Heart left ventricle (tissue), 16 donors: Measurements from ENCODE around the gene VPS13A. TPM values are rescaled to one million over a fixed set of nuclear protein-coding genes. Genes with fewer than 3 reads are reported as not detected.
"Not testable (repeated sequence)": the region's sequence is repeated elsewhere in the genome, so short reads cannot be mapped to it uniquely, and the experiment has no call there.

Experiments
- ATAC-seq, 4 donors: fragments of 200-7000 bp; cut with Tn5 transposase; one replicate each; pipeline ENCODE4 v1.9.1; 2020 to 2022; ENCODE audit warnings: moderate library complexity in 4 of 4, mild to moderate bottlenecking in 3 of 4, moderate number of reproducible peaks in 1 of 4
- DNase-seq, 5 donors: peaks; one replicate each; pipeline ENCODE4 v3.0.0-alpha.2; 2020
- H3K27ac ChIP-seq, 12 donors: fragments of 200-600 bp; sonication (generic) in 4 of 12; one replicate each; pipeline versions ENCODE4 v1.5.0 to v1.8.0; 2016 to 2022; ENCODE audit warnings: mild to moderate bottlenecking in 2 of 12
- H3K27me3 ChIP-seq, 9 donors: fragments of 200-600 bp; sonication (generic) in 2 of 9; one replicate each; pipeline versions ENCODE4 v1.5.1 to v1.8.0; 2016 to 2022; ENCODE audit warnings: mild to moderate bottlenecking in 3 of 9
- H3K36me3 ChIP-seq, 9 donors: fragments of 200-600 bp; sonication (generic) in 2 of 9; one replicate each; pipeline versions ENCODE4 v1.5.0 to v1.8.0; 2018 to 2022; ENCODE audit warnings: mild to moderate bottlenecking in 2 of 9
- H3K4me1 ChIP-seq, 12 donors: fragments of 200-600 bp; sonication (generic) in 4 of 12; one replicate each; pipeline versions ENCODE4 v1.5.0 to v1.8.0; 2016 to 2022; ENCODE audit warnings: mild to moderate bottlenecking in 3 of 12
- H3K4me3 ChIP-seq, 12 donors: fragments of 200-600 bp; sonication (generic) in 4 of 12; one replicate each; pipeline versions ENCODE4 v1.5.0 to v1.8.0; 2017 to 2022; ENCODE audit warnings: mild to moderate bottlenecking in 9 of 12, moderate library complexity in 4 of 12
- H3K9me3 ChIP-seq, 12 donors: fragments of 200-600 bp; sonication (generic) in 4 of 12; one replicate each; pipeline versions ENCODE4 v1.5.0 to v1.8.0; 2016 to 2022; ENCODE audit warnings: mild to moderate bottlenecking in 1 of 12
- CTCF ChIP-seq, 12 donors: fragments of 200-600 bp; sonication (generic) in 4 of 12; IDR thresholded peaks; one replicate each; pipeline versions ENCODE4 v1.5.0 to v1.8.0; 2018 to 2022; ENCODE audit warnings: antibody characterized with exemption in 12 of 12, mild to moderate bottlenecking in 5 of 12
- POLR2A ChIP-seq, 2 donors: fragments of 450-650 bp; IDR thresholded peaks; one replicate each; pipeline ENCODE4 v1.6.1; 2017; ENCODE audit warnings: antibody characterized with exemption in 2 of 2, mild to moderate bottlenecking in 2 of 2, moderate library complexity in 2 of 2
- WGBS, 4 donors: extraction: QIAGEN DNeasy Blood & Tissue Kit in 2 of 4; methylation state at CpG; one replicate each; pipeline versions ENCODE4 v1.1.5 to v1.1.7; 2013 to 2018; 5-methylcytosine and 5-hydroxymethylcytosine counted together
- intact Hi-C, 10 donors: fragments of 100-400 bp; cut with DNase I; formaldehyde crosslinking; loops; one replicate each; pipeline versions ENCODE4 v1.11.1 to v1.14.2; 2022
- polyA plus RNA-seq, 2 donors: library from polyadenylated mRNA; stranded (reverse); fragments of 200-250 nt; gene quantifications; one replicate each; pipeline ENCODE4 v1.2.3, GENCODE V29; 2013
- total RNA-seq, 9 donors: library from RNA; depleted of rRNA in 2 of 9; stranded (reverse); fragments of >200 nt in 2 of 9; fragmentation: NEBNext Ultra II Directional in 3 of 9; extraction: Animal tissue kit (Norgen Biotek cat#: 25700) in 3 of 9; gene quantifications; one replicate each; pipeline versions ENCODE4 v1.1.0 to v1.2.4, GENCODE V29; 2016 to 2023
- donor health status: ischemic (EF 13 %, LVEDD 7.1; RV severe dilation, severe dysfunction).
- donor health status: healthy with polysubstance abuse.
- donor health status: DM: no; HTN: yes; CAD: no.
- donor health status: DM: no; HTN: no; CAD: no.
- donor health status: ischemic (EF 25% LVEDD 6.9; RV normal size, moderate dysfunction).
- donor health status: ischemic (EF 25% LVEDD 5.7; RV mildly dilated, moderate dysfunction).
- donor health status: healthy.
- donor health status: DM: yes; HTN: yes; CAD: no.
- donor health status: ischemic (EF 35%, LVEDD 5.7; RV mildly dilated, moderate dysfunction).
- donor health status: nonischemic (EF 11% LVEDD 7.7; RV severe dilation, severe dysfunction).
- donor health status: DM: yes; HTN: yes; CAD: no.
- donor health status: PGD.
- donor health status: ischemic (EF 29% LVEDD 5.4; RV normal size, mild dysfunction).
- donor health status: nonischemic (EF 23%, LVEDD 6.1; RV moderate dilation, normal function).

The VPS13A gene
- total and polyA plus RNA-seq, 11 donors = 8.6 to 42.2 (median 29.8) TPM

DNA sequence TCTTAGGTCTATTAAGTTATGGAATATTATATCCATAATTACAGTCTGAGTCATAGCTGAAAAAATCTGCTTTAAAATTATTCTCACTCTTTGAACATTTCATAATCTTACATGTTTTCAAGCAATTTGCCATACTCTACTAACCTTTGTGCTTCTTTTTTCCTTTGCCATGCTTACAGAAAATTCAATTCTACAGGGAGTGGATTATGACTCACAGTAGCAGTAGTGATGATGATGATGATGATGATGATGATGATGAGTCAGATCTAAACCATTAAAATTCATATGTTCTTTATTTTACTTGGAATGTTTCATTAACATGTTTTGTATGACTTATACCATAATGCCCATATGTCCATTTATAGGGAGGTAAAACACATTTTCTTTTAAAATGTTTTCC, 207.1 kb downstream of the VPS13A start:
- Histone ChIP-seq H3K4me1 (no peaks in the 10 kb centered on the region), H3K36me3 (peaks cover 0 to 32% (median 7%) of the 10 kb centered on the region in 9 donors), H3K9me3 (no peaks in the 10 kb centered on the region), H3K4me3 (no peak overlapping the region), H3K27ac (no peak overlapping the region), H3K27me3 (no peaks in the 10 kb centered on the region)
- no peak for TF ChIP-seq POLR2A (IDR thresholded peaks at IDR 0.05)
- TF ChIP-seq CTCF (IDR thresholded peaks at IDR 0.05) = no peak
- intact Hi-C loops = no loop called here
- ATAC-seq (no peak), DNase-seq (no peak)

GRCh38 chr9:77386187-77386586, 208.9 kb downstream of the VPS13A start:
- DNase-seq (no peak), ATAC-seq (no peak)
- Histone ChIP-seq H3K36me3 (peaks cover 0 to 43% (median 10%) of the 10 kb centered on the region in 9 donors), H3K27ac (no peak overlapping the region), H3K4me1 (no peaks in the 10 kb centered on the region), H3K4me3 (no peak overlapping the region), H3K9me3 (no peaks in the 10 kb centered on the region), H3K27me3 (no peaks in the 10 kb centered on the region)
- intact Hi-C loops = no loop called here
- WGBS, 4 donors = 33 to 63% (median 50%) methylated on average over 1 of the region's 1 CpG
- no peak for TF ChIP-seq POLR2A (IDR thresholded peaks at IDR 0.05)

DNA sequence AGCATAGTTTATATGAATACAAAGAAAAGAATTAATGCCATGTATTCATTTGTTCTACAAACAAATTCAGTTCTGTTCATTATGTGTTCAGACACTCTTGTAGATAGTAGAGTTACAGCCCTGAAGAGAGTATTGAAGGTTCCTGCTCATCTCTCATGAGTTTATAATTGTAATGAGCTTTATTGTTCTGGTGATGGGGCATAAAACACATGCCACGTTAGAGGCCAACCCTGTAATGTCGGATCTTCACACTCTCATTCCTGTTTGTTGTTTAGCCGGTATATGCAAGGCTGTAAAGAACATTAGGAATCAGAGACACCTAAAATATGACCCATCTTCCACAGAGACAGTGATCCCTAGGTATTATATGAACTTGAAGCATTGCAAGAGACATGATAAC, 214.5 kb downstream of the VPS13A start:
- intact Hi-C loops = no loop called here
- no peaks in the 10 kb centered on the region for H3K27me3 ChIP-seq
- ATAC-seq (no peak), DNase-seq (no peak)
- no peak for TF ChIP-seq POLR2A (IDR thresholded peaks at IDR 0.05)
- TF ChIP-seq CTCF (IDR thresholded peaks at IDR 0.05) = no peak
- H3K36me3 ChIP-seq = peaks cover 0 to 26% (median 5%) of the 10 kb centered on the region in 9 donors
- no peak overlapping the region for H3K27ac ChIP-seq
- 93 to 99% (median 98%) methylated on average over 3 of the region's 3 CpGs for WGBS, 4 donors
- no peak overlapping the region for H3K4me3 ChIP-seq
- H3K9me3 ChIP-seq = no peaks in the 10 kb centered on the region
- no peaks in the 10 kb centered on the region for H3K4me1 ChIP-seq

GRCh38 chr9:77392328-77392727, 215.0 kb downstream of the VPS13A start:
- no peak for DNase-seq
- intact Hi-C loops = no loop called here
- 90 to 93% (median 92%) methylated on average over 7 of the region's 7 CpGs for WGBS, 4 donors

DNA sequence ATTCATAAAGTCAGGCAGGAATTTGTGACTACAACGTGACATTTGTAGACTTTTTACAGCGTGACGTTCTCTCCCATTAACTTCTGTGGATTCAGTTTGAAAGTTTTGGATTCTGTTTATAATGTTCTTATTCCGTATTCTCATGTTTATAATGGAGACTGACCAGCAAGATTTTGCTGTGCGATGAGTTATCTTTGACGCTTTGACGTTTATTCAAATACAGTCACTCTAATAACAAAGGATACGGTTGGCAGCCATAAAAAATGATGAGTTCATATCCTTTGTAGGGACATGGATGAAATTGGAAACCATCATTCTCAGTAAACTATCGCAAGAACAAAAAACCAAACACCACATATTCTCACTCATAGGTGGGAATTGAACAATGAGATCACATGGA, 221.2 kb downstream of the VPS13A start:
- H3K27me3 ChIP-seq, H3K36me3 ChIP-seq, H3K4me1 ChIP-seq, ATAC-seq, intact Hi-C loops, H3K4me3 ChIP-seq, DNase-seq, H3K27ac ChIP-seq, H3K9me3 ChIP-seq: not testable (repeated sequence)
- 91 to 95% (median 94%) methylated on average over 9 of the region's 9 CpGs for WGBS, 4 donors

More at GRCh38 chr9:77392328-77392727, 215.0 kb downstream of the VPS13A start:
- Histone ChIP-seq H3K4me3 (no peak overlapping the region), H3K27ac (no peak overlapping the region), H3K27me3 (no peaks in the 10 kb centered on the region), H3K4me1 (no peaks in the 10 kb centered on the region), H3K9me3 (no peaks in the 10 kb centered on the region), H3K36me3 (peaks cover 0 to 23% (median 5%) of the 10 kb centered on the region in 9 donors)
- no peak for ATAC-seq
- TF ChIP-seq CTCF (IDR thresholded peaks at IDR 0.05) (no peak), POLR2A (IDR thresholded peaks at IDR 0.05) (no peak)
